Measurements from ENCODE around the gene IL1F10.

DNA sequence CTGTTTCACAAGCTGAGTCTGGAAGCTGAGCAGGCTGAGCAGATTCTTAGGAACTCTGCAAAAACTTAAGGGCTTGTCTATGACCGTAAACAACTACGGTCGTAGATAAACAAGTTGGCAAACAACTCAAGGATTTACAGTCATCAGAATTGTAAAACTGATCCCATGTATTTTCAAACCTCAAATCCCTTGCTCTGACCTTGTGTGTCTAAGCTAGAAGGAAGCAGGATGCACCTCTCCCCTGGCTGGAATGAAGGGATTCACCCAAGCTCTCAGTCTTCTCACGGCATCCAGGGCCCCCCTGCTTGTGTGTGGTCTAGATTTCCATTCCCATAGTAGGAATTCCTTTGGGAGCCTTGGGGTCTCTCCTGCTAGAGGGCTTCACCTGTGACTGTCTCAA, 47.2 kb downstream of the IL1F10 start:
- TF ChIP-seq, protein P1, sequence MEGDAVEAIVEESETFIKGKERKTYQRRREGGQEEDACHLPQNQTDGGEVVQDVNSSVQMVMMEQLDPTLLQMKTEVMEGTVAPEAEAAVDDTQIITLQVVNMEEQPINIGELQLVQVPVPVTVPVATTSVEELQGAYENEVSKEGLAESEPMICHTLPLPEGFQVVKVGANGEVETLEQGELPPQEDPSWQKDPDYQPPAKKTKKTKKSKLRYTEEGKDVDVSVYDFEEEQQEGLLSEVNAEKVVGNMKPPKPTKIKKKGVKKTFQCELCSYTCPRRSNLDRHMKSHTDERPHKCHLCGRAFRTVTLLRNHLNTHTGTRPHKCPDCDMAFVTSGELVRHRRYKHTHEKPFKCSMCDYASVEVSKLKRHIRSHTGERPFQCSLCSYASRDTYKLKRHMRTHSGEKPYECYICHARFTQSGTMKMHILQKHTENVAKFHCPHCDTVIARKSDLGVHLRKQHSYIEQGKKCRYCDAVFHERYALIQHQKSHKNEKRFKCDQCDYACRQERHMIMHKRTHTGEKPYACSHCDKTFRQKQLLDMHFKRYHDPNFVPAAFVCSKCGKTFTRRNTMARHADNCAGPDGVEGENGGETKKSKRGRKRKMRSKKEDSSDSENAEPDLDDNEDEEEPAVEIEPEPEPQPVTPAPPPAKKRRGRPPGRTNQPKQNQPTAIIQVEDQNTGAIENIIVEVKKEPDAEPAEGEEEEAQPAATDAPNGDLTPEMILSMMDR (IDR thresholded peaks at IDR 0.05) = no peak
- TF ChIP-seq POLR2A (IDR thresholded peaks at IDR 0.05) = no peak

Data from esophagus squamous epithelium (tissue), 4 donors.